Ovary (tissue), 10 donors: Measurements from ENCODE around the gene NEIL3. TPM values are rescaled to one million over a fixed set of nuclear protein-coding genes. Genes with fewer than 3 reads are reported as not detected.

Experiments used
- DNase-seq, 5 donors: peaks; one replicate each; pipeline ENCODE4 v3.0.0-alpha.2; 2019 to 2020
- H3K27ac ChIP-seq, 2 donors: fragments of 200-600 bp; one replicate each; pipeline versions ENCODE4 v1.5.1 to v1.8.0; 2019 to 2022
- H3K27me3 ChIP-seq: fragments of 200-600 bp; one replicate; pipeline ENCODE4 v1.8.0; 2022
- H3K36me3 ChIP-seq: fragments of 200-600 bp; sonication (generic); one replicate; pipeline ENCODE4 v1.5.1; 2019
- H3K4me1 ChIP-seq: one replicate; pipeline ENCODE4 v1.8.1; 2013; ENCODE audit warnings: mild to moderate bottlenecking, moderate library complexity; ENCODE audit not compliant: insufficient read depth
- H3K4me3 ChIP-seq: fragments of 200-600 bp; sonication (generic); one replicate; pipeline ENCODE4 v1.5.1; 2017
- H3K9me3 ChIP-seq, 2 donors: fragments of 200-600 bp in 1 of 2; sonication (generic) in 1 of 2; one replicate each; pipeline versions ENCODE4 v1.5.1 to v1.8.1; 2013 to 2019; ENCODE audit warnings: mild to moderate bottlenecking in 1 of 2, moderate library complexity in 1 of 2
- EP300 ChIP-seq: sonication (generic); formaldehyde crosslinking; IDR thresholded peaks from one replicate; pipeline ENCODE4 v1.6.1; 2017; ENCODE audit warnings: antibody characterized with exemption
- POLR2A ChIP-seq: fragments of 450-650 bp; IDR thresholded peaks from one replicate; pipeline ENCODE4 v1.6.1; 2017; ENCODE audit warnings: antibody characterized with exemption, mild to moderate bottlenecking, moderate library complexity
- WGBS, 3 donors: extraction: QIAGEN DNeasy Blood & Tissue Kit in 1 of 3; methylation state at CpG; one replicate each; pipeline versions ENCODE4 v1.1.5 to v1.1.7; 2013 to 2017; 5-methylcytosine and 5-hydroxymethylcytosine counted together
- intact Hi-C, 4 donors: fragments of 100-400 bp; cut with DNase I; formaldehyde crosslinking; loops; one replicate each; pipeline versions ENCODE4 v1.11.0 to v1.15.1; 2022 to 2023
- long read RNA-seq, 3 donors: library from polyadenylated mRNA in 2 of 3; unstranded in 2 of 3; transcript quantifications; one replicate each; pipeline ENCODE4 v2.0.0 and lab custom pipeline, GENCODE V29; 2021 to 2026
- polyA plus RNA-seq, 2 donors: library from polyadenylated mRNA; stranded (reverse); fragments of 200-250 nt in 1 of 2; fragments of 350-450 nt in 1 of 2; fragmentation: Illumina TruSeq in 1 of 2; extraction: RNeasy Lipid Tissue Mini Kit (QIAGEN cat#74804) in 1 of 2; gene quantifications; one replicate each; pipeline ENCODE4 v1.2.3, GENCODE V29; 2013 to 2014
- total RNA-seq, 7 donors: library from RNA; depleted of rRNA in 2 of 7; stranded (reverse); fragments of >200 nt in 2 of 7; fragmentation: NEBNext Ultra II Directional in 3 of 7; extraction: Animal tissue kit (Norgen Biotek cat#: 25700) in 3 of 7; gene quantifications; one replicate each; pipeline versions ENCODE4 v1.1.0 to v1.2.4, GENCODE V29; 2016 to 2023
- TF ChIP-seq, protein P1 (sequence below), 3 donors: fragments of 450-650 bp in 2 of 3; fragments of 200-600 bp in 1 of 3; IDR thresholded peaks; one replicate each; pipeline versions ENCODE4 v1.5.1 to v1.8.0; 2016 to 2022; ENCODE audit warnings: antibody characterized with exemption in 3 of 3, mild to moderate bottlenecking in 1 of 3
- donor health status: DM: no; HTN: no; CAD: no; lungs with moderate emphysema.
- donor health status: DM: no; HTN: no; CAD: no.
- donor health status: Bipolar disorder and iron deficiency.
- donor health status: DM: yes; HTN: yes; CAD: no.
- donor health status: DM: no; HTN: no; CAD: no.
- donor health status: DM: yes; HTN: yes; CAD: no.

The NEIL3 gene, protein sequence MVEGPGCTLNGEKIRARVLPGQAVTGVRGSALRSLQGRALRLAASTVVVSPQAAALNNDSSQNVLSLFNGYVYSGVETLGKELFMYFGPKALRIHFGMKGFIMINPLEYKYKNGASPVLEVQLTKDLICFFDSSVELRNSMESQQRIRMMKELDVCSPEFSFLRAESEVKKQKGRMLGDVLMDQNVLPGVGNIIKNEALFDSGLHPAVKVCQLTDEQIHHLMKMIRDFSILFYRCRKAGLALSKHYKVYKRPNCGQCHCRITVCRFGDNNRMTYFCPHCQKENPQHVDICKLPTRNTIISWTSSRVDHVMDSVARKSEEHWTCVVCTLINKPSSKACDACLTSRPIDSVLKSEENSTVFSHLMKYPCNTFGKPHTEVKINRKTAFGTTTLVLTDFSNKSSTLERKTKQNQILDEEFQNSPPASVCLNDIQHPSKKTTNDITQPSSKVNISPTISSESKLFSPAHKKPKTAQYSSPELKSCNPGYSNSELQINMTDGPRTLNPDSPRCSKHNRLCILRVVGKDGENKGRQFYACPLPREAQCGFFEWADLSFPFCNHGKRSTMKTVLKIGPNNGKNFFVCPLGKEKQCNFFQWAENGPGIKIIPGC
- total RNA-seq (under 1 TPM in 4 of 7 donors, not detected in 3; 0.12 to 0.27 (median 0.24) TPM), polyA plus RNA-seq (under 1 TPM; 0.10 to 0.52 TPM)
- long read RNA-seq, donor 1 = 0 reads
- long read RNA-seq, donor 2, partial matches to known transcripts = 0 of 2 reads
- long read RNA-seq, donor 2, other reads (novel, unspliced or antisense) = 0 of 2 reads
- long read RNA-seq, donor 3 = 0 reads

DNA sequence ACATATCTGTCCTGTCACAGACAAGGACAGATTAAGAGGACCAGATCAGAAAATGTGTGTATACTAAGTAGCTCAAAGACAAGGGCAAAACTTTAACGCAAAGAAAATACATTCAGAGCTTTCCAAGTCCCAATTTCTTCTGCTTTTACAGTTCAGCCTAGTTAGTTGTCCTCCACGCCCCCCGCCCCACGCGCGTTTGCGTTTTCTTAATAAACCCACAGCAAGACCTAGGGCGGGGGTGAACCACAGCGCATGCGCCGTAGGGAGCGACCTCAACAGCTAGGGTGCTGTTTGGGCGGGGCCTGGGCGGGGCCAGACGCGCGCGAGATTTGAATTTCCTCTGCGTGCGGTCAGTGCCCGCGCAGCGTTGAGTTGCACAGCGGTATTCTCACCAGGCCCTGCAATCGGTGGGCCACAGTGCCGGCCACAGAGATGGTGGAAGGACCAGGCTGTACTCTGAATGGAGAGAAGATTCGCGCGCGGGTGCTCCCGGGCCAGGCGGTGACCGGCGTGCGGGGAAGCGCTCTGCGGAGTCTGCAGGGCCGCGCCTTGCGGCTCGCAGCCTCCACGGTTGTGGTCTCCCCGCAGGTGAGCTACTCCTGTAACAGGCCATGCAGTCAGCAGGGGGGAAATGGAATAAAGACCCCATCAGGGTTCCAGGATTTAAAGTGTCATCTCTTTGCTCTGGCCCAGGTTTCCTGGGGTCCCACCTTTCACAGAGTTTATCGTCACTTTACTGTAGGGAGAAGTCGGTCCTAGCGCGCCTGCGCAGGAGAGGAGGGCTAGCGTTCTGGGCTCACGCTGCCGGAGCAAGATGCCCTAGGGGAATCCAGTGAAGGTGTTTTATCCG, at the start of gene NEIL3:
Gene NEIL3, plus strand, starts transcription at position 353 of the 850 bp plus-strand sequence. Its CDS starts 80 bp downstream, at position 433.
- Histone ChIP-seq H3K36me3 (no peaks in the 10 kb centered on the region), H3K27me3 (no peaks in the 10 kb centered on the region), H3K4me3 (peak within 1 kb of the TSS; percentile 43), H3K9me3 (no peaks in the 10 kb centered on the region), H3K4me1 (no peaks in the 10 kb centered on the region), H3K27ac (no peak within 1 kb of the TSS)
- DNase-seq = peak; percentile 73 to 91 (median 84)
- TF ChIP-seq EP300 = no peak
- no peak for TF ChIP-seq POLR2A
- TF ChIP-seq, protein P1, sequence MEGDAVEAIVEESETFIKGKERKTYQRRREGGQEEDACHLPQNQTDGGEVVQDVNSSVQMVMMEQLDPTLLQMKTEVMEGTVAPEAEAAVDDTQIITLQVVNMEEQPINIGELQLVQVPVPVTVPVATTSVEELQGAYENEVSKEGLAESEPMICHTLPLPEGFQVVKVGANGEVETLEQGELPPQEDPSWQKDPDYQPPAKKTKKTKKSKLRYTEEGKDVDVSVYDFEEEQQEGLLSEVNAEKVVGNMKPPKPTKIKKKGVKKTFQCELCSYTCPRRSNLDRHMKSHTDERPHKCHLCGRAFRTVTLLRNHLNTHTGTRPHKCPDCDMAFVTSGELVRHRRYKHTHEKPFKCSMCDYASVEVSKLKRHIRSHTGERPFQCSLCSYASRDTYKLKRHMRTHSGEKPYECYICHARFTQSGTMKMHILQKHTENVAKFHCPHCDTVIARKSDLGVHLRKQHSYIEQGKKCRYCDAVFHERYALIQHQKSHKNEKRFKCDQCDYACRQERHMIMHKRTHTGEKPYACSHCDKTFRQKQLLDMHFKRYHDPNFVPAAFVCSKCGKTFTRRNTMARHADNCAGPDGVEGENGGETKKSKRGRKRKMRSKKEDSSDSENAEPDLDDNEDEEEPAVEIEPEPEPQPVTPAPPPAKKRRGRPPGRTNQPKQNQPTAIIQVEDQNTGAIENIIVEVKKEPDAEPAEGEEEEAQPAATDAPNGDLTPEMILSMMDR (IDR thresholded peaks at IDR 0.05) = no peak
- intact Hi-C loops = no loop called here
- WGBS, 3 donors = 0% methylated on average over 39 to 52 of the region's 52 CpGs

DNA sequence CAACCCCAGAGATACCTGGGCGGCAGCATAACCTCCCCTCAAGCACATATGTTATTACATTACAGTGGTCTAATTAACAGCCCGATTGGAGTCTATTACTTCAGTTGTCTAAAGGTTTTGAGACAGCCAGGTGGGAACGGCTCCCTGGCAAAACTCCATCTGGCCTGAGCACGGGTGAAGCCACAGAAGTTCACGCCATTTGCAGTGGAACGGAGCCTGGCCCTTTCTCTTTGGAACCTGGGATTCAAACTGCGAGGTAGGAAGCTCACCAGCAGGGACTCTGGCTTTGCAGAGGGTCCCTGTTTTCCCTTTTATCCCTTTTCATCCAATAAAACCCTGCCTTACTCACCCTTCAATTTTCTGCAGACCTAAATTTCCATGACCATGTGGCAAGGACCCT, 45.9 kb upstream of the NEIL3 start:
- intact Hi-C loops = no loop called here
- H3K9me3 ChIP-seq = no peaks in the 10 kb centered on the region
- H3K36me3 ChIP-seq = no peaks in the 10 kb centered on the region
- TF ChIP-seq POLR2A (no peak), EP300 (no peak)
- TF ChIP-seq, protein P1 (IDR thresholded peaks at IDR 0.05) = no peak
- no peaks in the 10 kb centered on the region for H3K4me1 ChIP-seq
- DNase-seq = no peak
- WGBS, 3 donors = 82 to 87% (median 86%) methylated on average over 7 of the region's 7 CpGs
- H3K27ac ChIP-seq = no peak overlapping the region
- no peak overlapping the region for H3K4me3 ChIP-seq
- H3K27me3 ChIP-seq = no peaks in the 10 kb centered on the region

DNA sequence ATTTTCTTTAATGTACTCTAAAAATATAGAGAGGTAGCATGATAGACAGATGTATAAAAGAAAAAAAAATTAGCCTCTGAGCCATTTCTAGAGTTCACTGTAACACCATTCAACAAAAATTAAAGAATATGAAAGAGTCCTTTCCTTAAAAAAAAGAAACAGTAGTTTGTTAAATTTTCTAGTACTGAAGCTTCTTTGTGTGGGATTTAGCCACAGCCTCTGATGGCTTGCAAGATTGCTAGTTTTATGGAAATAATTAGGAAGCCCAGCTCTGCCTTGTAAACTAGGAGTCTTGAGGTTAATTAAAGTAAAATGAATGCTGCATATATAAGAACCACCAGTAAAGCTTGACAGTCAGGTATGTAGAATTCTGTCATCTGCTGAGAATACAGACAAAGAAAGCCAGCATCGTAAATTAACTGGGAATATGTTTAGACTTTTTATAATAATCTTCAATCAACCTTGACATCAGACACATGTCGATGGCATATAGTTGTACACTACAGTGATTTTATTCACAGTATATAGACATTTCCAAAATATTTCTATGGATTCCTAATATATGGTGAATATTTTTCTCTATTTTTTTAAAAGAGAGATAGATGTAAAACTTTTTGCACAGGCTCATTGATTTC, 44.8 kb upstream of the NEIL3 start:
- 45 to 48% (median 47%) methylated on average over 2 of the region's 2 CpGs for WGBS, 3 donors
- no peaks in the 10 kb centered on the region for H3K36me3 ChIP-seq
- H3K27me3 ChIP-seq = no peaks in the 10 kb centered on the region
- TF ChIP-seq, protein P1 (IDR thresholded peaks at IDR 0.05) = no peak
- no peak for TF ChIP-seq POLR2A
- no peak for TF ChIP-seq EP300
- no peak overlapping the region for H3K27ac ChIP-seq
- intact Hi-C loops = no loop called here
- H3K9me3 ChIP-seq = no peaks in the 10 kb centered on the region
- H3K4me3 ChIP-seq = no peak overlapping the region
- H3K4me1 ChIP-seq = no peaks in the 10 kb centered on the region
- DNase-seq = no peak

DNA sequence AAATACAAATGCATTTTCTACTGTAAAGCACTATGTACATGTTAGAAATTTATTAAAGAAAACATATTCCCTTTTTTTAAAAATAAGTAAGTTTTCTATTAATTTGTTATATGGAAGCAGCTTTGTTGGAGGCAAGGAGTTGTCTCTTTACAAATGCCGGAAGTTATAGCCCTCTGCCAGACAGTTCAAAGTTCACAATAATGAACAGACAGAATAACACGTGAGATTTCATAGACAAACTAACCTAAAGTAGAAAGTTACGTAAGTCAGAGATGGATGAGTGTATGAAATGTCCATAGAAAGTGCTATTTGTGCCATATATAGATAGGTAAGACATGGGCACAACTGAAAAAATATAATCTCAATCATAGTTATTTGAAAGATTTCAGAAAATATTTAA, 43.9 kb upstream of the NEIL3 start:
- Histone ChIP-seq H3K27ac (no peak overlapping the region), H3K4me3 (no peak overlapping the region), H3K36me3 (no peaks in the 10 kb centered on the region), H3K27me3 (no peaks in the 10 kb centered on the region), H3K9me3 (no peaks in the 10 kb centered on the region), H3K4me1 (no peaks in the 10 kb centered on the region)
- TF ChIP-seq POLR2A (no peak), EP300 (no peak)
- TF ChIP-seq, protein P1 (IDR thresholded peaks at IDR 0.05) = no peak
- intact Hi-C loops = no loop called here
- no peak for DNase-seq
- WGBS, 3 donors = 80 to 88% (median 85%) methylated on average over 3 of the region's 3 CpGs
